ENCODE data around the gene UFD1. TPM values are rescaled to one million over a fixed set of nuclear protein-coding genes. Genes with fewer than 3 reads are reported as not detected.

The UFD1 gene
- total and polyA plus RNA-seq, 2 of the 4 experiments (the other 2 are of a cell fraction): 149 to 152 TPM

DNA sequence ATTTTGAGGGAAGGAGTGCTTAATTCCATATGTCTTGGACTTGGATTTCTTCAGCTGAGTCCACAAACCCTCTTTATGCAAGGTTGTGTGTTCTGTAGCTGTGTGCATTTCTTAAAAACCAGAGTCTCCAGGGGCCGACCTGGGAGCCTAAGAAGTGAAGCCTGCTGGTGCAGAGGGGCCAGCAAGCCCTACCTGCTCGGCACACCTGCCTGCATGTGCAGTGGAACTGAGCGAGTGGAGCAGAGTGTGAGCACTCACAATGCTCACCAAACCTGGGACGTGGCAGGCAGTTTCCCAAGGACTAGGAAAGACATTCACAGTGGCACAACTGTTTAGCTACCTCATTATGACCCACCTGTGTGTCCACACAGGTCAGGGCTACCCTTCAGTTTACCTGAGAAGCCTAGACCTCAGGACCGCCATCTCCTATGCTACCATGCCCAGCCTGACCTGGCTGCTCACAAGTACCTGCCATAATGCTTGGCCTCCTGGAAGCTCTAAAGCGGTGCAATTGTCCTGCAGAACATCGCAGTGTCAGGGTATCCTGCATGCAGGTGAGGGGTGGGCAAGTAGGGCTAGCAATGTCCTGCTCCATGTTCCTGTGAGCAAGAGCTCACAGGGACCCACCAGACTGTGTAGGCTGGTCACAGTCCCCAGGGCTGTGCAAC, 35.3 kb downstream of the UFD1 start:
- peaks cover 9% of the 10 kb centered on the region; the same call in 1 of the 2 replicates for H3K9me1 ChIP-seq (ENCODE audit: insufficient read depth, low read length)
- no peak overlapping the region for H4K5ac ChIP-seq (ENCODE audit: low read depth, low read length)
- H3K36me3 ChIP-seq (ENCODE audit: control insufficient read depth, insufficient read depth, low read length): peaks cover 17% of the 10 kb centered on the region
- ChIA-PET POLR2A (ENCODE audit: unreplicated experiment) (no interaction called here), CTCF (interaction anchor here (0.6 kb wide), 1 partner anchor 47 kb away, joined by 3 read pairs; no protein-coding TSS in a partner anchor)
- DNase-seq: no peak
- no peak overlapping the region for H2BK120ac ChIP-seq (ENCODE audit: low read depth, low read length)
- H4K20me1 ChIP-seq (ENCODE audit: insufficient read depth, low read length): peaks cover 17% of the 10 kb centered on the region
- no peak overlapping the region for H3K9ac ChIP-seq (ENCODE audit: low read depth, low read length)
- H3K4me3 ChIP-seq (ENCODE audit: insufficient read depth, low read depth, low read length): no peak overlapping the region
- H3K27ac ChIP-seq (ENCODE audit: insufficient read depth, low read length): no peak overlapping the region
- H2BK20ac ChIP-seq (ENCODE audit: low read depth, low read length): no peak overlapping the region
- no peak overlapping the region for H4K8ac ChIP-seq (ENCODE audit: low read depth in 2 of 2, low read length in 2 of 2)
- H3K79me1 ChIP-seq (ENCODE audit: low read depth in 1 of 2, low read length in 2 of 2): peaks cover 36 to 64% of the 10 kb centered on the region in 2 experiments
- no peak overlapping the region for H3K56ac ChIP-seq (ENCODE audit: extremely low read depth, insufficient read depth, low read length)
- in situ Hi-C loops (cut with MboI; ENCODE audit: low sequenced_read_pairs) (loop anchor here (10.0 kb wide), 1 partner anchor 59 kb away; no protein-coding TSS in a partner anchor), intact Hi-C loops (cut with micrococcal nuclease) (no loop called here), dilution Hi-C loops (cut with HindIII; ENCODE audit: low sequenced_read_pairs, unreplicated experiment) (no loop called here)
- no peak overlapping the region for H3K4me2 ChIP-seq (ENCODE audit: low read depth, low read length)
- BruUV-seq (replicated peaks): no TSS peak
- H3K14ac ChIP-seq (replicated peaks; ENCODE audit: low read depth, low read length): no peak overlapping the region
- no peak overlapping the region for H3K4ac ChIP-seq (ENCODE audit: low read depth, low read length)
- WGBS, 2 experiments (ENCODE audit: extremely low coverage in 2 of 2, insufficient read length in 1 of 2): 100% methylated on average over 3 of the region's 7 CpGs; no CpG with 5 or more reads in 1 of the 2 experiments
- no peak overlapping the region for H2BK5ac ChIP-seq (ENCODE audit: low read depth, low read length, poor library complexity, severe bottlenecking)
- no peak overlapping the region for H4K91ac ChIP-seq (ENCODE audit: insufficient read depth, low read depth, low read length)
- H3K27me3 ChIP-seq (ENCODE audit: control insufficient read depth, insufficient read depth, low read length): no peaks in the 10 kb centered on the region
- H3K4me1 ChIP-seq (ENCODE audit: control insufficient read depth, insufficient read depth, low read length): peaks cover 9% of the 10 kb centered on the region
- ATAC-seq (ENCODE audit: low read depth): no peak
- H2AFZ ChIP-seq (replicated peaks; ENCODE audit: low read length, poor library complexity): no peak overlapping the region
- H3K18ac ChIP-seq (ENCODE audit: low read depth, low read length): no peak overlapping the region
- no peak overlapping the region for H2AK9ac ChIP-seq (replicated peaks; ENCODE audit: low read depth, low read length, poor library complexity)
- H2BK15ac ChIP-seq (ENCODE audit: low read depth, low read length): no peak overlapping the region
- H3K9me3 ChIP-seq (ENCODE audit: control insufficient read depth, insufficient read depth, low read length): no peaks in the 10 kb centered on the region
- H3K23ac ChIP-seq (ENCODE audit: low read depth, low read length): no peak overlapping the region
- no peak for TF ChIP-seq RAD21 (IDR thresholded peaks at IDR 0.05; ENCODE audit: low read length)
- TF ChIP-seq, protein P1, sequence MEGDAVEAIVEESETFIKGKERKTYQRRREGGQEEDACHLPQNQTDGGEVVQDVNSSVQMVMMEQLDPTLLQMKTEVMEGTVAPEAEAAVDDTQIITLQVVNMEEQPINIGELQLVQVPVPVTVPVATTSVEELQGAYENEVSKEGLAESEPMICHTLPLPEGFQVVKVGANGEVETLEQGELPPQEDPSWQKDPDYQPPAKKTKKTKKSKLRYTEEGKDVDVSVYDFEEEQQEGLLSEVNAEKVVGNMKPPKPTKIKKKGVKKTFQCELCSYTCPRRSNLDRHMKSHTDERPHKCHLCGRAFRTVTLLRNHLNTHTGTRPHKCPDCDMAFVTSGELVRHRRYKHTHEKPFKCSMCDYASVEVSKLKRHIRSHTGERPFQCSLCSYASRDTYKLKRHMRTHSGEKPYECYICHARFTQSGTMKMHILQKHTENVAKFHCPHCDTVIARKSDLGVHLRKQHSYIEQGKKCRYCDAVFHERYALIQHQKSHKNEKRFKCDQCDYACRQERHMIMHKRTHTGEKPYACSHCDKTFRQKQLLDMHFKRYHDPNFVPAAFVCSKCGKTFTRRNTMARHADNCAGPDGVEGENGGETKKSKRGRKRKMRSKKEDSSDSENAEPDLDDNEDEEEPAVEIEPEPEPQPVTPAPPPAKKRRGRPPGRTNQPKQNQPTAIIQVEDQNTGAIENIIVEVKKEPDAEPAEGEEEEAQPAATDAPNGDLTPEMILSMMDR (conservative IDR thresholded peaks at IDR 0.05; ENCODE audit: low read depth, low read length): no peak
- no peak for TF ChIP-seq BHLHE40 (IDR thresholded peaks at IDR 0.05; ENCODE audit: low read depth, low read length)
- TF ChIP-seq CHD1 (IDR thresholded peaks at IDR 0.05; ENCODE audit: low read depth, low read length): no peak
- TF ChIP-seq RCOR1 (IDR thresholded peaks at IDR 0.05; ENCODE audit: insufficient replicate concordance, low read length): no peak
- TF ChIP-seq MAZ (IDR thresholded peaks at IDR 0.05; ENCODE audit: borderline replicate concordance, low read depth, low read length): no peak
- TF ChIP-seq POLR2A (IDR thresholded peaks at IDR 0.05; ENCODE audit: low read depth, low read length): no peak
- TF ChIP-seq MAFK (IDR thresholded peaks at IDR 0.05; ENCODE audit: low read depth, low read length): no peak
- TF ChIP-seq, protein P2, sequence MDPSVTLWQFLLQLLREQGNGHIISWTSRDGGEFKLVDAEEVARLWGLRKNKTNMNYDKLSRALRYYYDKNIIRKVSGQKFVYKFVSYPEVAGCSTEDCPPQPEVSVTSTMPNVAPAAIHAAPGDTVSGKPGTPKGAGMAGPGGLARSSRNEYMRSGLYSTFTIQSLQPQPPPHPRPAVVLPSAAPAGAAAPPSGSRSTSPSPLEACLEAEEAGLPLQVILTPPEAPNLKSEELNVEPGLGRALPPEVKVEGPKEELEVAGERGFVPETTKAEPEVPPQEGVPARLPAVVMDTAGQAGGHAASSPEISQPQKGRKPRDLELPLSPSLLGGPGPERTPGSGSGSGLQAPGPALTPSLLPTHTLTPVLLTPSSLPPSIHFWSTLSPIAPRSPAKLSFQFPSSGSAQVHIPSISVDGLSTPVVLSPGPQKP (IDR thresholded peaks at IDR 0.05; ENCODE audit: borderline replicate concordance, low read depth, low read length): no peak
- TF ChIP-seq, protein P3, sequence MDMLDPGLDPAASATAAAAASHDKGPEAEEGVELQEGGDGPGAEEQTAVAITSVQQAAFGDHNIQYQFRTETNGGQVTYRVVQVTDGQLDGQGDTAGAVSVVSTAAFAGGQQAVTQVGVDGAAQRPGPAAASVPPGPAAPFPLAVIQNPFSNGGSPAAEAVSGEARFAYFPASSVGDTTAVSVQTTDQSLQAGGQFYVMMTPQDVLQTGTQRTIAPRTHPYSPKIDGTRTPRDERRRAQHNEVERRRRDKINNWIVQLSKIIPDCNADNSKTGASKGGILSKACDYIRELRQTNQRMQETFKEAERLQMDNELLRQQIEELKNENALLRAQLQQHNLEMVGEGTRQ (IDR thresholded peaks at IDR 0.05; ENCODE audit: low read depth, low read length): no peak
- no peak for TF ChIP-seq NFE2L2 (IDR thresholded peaks at IDR 0.05; ENCODE audit: low read depth, low read length)
- no peak for TF ChIP-seq FOS (IDR thresholded peaks at IDR 0.05; ENCODE audit: low read depth, low read length)
- no peak for TF ChIP-seq RFX5 (IDR thresholded peaks at IDR 0.05; ENCODE audit: low read depth, low read length)
- TF ChIP-seq MXI1 (IDR thresholded peaks at IDR 0.05; ENCODE audit: borderline replicate concordance, low read depth, low read length): no peak
- no peak for TF ChIP-seq SMC3 (IDR thresholded peaks at IDR 0.05; ENCODE audit: low read depth, low read length)
- no peak for TF ChIP-seq CEBPB (IDR thresholded peaks at IDR 0.05; ENCODE audit: low read depth, low read length)
- H2AK5ac ChIP-seq (ENCODE audit: low read depth, low read length): no peak overlapping the region
